ENCODE data around the gene CACNA1G. TPM values are rescaled to one million over a fixed set of nuclear protein-coding genes. Genes with fewer than 3 reads are reported as not detected.

Gene CACNA1G
- total RNA-seq, 1 donor from 2014 or later: 0.26 TPM

DNA sequence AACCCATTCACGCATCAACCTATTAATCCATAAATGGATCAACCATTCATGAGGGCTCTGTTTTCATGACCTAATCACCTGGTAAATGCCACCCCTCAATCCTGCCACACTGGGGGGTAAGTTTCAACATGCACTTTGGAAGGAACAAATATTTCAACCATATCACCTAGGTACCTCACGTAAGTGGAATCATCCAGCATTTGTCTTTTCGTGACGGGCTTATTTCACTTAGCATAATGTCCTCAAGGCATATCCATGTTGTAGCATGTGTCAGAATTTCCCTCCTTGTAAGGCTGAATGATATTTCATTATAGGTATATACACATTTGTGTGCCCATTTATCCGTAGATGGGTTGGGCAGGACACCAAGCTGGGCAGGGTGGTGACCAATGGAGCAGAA, 111.6 kb downstream of the CACNA1G start:
- DNase-seq (ENCODE audit: low spot score): no peak

DNA sequence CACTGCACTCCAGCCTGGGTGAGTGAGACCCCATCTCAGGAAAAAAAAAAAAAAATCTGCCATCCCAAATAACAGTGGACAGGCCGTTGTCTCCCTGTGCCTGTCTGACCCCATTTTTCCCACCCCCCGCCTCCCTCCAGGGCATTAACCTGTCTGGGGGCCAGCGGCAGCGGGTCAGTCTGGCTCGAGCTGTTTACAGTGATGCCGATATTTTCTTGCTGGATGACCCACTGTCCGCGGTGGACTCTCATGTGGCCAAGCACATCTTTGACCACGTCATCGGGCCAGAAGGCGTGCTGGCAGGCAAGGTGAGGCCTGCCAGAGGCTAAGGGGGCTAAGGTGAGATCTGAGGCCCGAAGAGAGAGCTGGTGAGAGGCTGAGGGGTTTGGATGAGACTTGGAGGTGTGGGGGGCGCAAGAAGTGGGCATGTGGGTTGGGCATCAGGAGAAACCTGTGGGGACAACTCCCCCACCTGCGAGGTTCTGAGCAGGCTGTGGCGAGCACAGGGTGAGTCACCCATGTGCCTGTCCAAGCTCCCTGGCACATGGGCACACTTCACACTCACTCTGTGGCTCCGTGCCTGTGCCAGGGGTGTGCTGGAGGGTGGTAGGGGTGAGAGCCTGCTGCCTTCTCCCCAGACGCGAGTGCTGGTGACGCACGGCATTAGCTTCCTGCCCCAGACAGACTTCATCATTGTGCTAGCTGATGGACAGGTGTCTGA, 112.5 kb downstream of the CACNA1G start:
- no peak for DNase-seq (ENCODE audit: low spot score)

DNA sequence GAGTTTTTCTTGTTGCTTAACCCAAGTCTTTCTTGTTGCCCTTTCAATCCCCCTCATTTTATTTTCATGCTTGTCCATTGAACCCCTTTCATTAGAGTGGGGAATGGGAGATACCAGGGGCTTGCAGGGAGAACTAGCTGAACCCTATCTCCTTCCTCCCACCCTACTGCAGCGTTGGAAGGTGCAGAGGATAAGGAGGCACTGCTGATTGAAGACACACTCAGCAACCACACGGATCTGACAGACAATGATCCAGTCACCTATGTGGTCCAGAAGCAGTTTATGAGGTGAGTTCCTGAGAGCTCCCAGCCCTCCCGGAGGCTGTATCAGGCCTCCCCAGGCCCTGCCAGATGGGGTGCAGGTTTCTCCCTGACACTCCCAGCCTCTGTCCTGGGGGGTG, 114.7 kb downstream of the CACNA1G start:
- DNase-seq (ENCODE audit: low spot score): no peak

DNA sequence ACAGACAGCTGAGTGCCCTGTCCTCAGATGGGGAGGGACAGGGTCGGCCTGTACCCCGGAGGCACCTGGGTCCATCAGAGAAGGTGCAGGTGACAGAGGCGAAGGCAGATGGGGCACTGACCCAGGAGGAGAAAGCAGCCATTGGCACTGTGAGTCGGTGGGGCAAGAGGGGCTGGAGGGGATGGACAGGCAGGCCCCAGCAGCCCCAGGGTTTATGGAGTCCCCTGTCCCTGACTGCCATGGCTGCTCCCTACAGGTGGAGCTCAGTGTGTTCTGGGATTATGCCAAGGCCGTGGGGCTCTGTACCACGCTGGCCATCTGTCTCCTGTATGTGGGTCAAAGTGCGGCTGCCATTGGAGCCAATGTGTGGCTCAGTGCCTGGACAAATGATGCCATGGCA, 115.1 kb downstream of the CACNA1G start:
- DNase-seq (ENCODE audit: low spot score): peak; percentile 54

DNA sequence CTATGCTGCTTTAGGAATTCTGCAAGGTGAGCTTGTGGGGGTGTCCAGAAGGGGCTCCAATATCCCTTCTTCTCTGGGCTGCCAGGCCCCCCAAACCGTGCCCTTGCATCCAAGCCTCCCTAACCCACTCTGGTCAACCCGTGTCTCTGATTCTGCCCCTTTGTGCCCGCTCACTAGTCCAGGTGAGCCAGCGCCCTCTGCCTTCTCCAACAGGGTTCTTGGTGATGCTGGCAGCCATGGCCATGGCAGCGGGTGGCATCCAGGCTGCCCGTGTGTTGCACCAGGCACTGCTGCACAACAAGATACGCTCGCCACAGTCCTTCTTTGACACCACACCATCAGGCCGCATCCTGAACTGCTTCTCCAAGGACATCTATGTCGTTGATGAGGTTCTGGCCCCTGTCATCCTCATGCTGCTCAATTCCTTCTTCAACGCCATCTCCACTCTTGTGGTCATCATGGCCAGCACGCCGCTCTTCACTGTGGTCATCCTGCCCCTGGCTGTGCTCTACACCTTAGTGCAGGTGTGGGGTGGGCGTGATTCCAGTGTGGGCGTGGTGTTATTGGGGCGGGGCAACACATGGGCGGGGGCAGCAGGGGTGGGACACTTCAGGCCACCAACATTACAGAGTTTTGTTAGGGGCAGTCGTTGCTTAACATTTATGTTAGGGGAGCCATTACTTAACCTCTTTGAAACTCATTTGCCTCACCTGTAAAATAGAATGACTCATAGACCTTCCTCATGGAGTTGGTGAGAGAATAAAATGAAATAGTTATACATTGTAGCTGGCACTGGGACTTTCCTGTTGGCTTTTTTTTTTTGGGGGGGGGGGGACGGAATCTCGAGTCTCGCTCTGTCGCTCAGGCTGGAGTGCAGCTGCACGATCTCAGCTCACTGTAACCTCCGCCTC, 115.8 kb downstream of the CACNA1G start:
- no peak for DNase-seq (ENCODE audit: low spot score)

Other genes with a start within 250 kb of the CACNA1G start
- gene XYLT2, start 214.6 kb upstream of the CACNA1G start, total RNA-seq: 37.0 TPM
- 55.5 TPM for gene MRPL27, start 187.5 kb upstream of the CACNA1G start, total RNA-seq
- 1.4 TPM for gene EME1, start 187.5 kb upstream of the CACNA1G start, total RNA-seq
- gene LRRC59, start 163.2 kb upstream of the CACNA1G start, total RNA-seq: 71.2 TPM
- 67.5 TPM for gene ACSF2, start 134.5 kb upstream of the CACNA1G start, total RNA-seq
- gene CHAD, start 91.8 kb upstream of the CACNA1G start, total RNA-seq: 2.1 TPM
- gene RSAD1, start 81.9 kb upstream of the CACNA1G start, total RNA-seq: 35.4 TPM
- gene MYCBPAP, start 52.3 kb upstream of the CACNA1G start, total RNA-seq: 4.6 TPM
- 92.7 TPM for gene EPN3, start 28.0 kb upstream of the CACNA1G start, total RNA-seq
- gene SPATA20, start 13.5 kb upstream of the CACNA1G start, total RNA-seq: 70.0 TPM
- 367 TPM for gene ABCC3, start 74.2 kb downstream of the CACNA1G start, total RNA-seq
- gene ANKRD40, start 147.2 kb downstream of the CACNA1G start, total RNA-seq: 40.6 TPM
- 117 TPM for gene LUC7L3, start 158.9 kb downstream of the CACNA1G start, total RNA-seq
- 10.9 TPM for gene ANKRD40CL, start 206.8 kb downstream of the CACNA1G start, total RNA-seq